Hematopoietic multipotent progenitor cell treated with erythropoietin and hydrocortisone succinate and interleukin-3 and kit ligand, for 15 days (in vitro differentiated cells): ENCODE results near the gene PSG4.
A peak's percentile ranks its signal among the peaks of the same experiment; 100 is the strongest.
"Not testable (repeated sequence)": the region's sequence is repeated elsewhere in the genome, so short reads cannot be mapped to it uniquely, and the experiment has no call there.

Experiments
- DNase-seq: peaks from one replicate; pipeline ENCODE4 v3.0.0-alpha.2; 2015; ENCODE audit warnings: low spot score

Gene PSG4

DNA sequence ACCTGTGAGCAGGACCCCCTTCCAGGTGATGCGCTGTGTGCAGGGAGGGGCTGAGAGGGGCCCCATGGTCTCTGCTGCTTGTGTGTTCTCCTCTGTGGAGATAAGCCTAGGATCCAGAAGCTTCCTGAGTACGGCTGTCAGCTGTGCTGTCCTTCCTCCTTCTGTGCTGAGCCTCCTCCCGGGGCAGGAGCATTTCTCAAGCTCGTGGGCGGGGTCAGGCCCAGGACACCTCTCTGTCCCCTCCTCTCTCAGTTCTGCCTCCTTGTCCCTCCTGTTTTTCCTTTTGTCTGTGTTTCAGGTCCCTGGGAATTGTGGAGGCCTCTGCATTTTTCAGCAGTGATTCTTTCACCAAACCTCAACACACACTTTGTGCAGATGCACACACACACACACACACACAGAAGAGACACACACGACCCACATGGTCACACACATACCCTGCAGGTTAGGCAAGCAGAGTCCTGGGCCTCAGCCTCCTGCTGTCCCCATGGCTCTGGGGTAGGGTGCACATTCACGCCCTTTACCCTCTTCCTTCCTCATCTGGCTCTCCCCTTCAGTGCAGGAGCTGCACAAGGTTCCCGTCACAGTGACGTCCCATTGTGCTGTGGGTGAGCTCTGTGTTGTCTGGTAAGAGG lies at the start of gene PSG4:
Gene PSG4 (minus strand): TSS at position 168 of the 635 bp plus-strand sequence. CDS start 102 bp downstream, at position 66.
- not testable (repeated sequence) for DNase-seq

DNA sequence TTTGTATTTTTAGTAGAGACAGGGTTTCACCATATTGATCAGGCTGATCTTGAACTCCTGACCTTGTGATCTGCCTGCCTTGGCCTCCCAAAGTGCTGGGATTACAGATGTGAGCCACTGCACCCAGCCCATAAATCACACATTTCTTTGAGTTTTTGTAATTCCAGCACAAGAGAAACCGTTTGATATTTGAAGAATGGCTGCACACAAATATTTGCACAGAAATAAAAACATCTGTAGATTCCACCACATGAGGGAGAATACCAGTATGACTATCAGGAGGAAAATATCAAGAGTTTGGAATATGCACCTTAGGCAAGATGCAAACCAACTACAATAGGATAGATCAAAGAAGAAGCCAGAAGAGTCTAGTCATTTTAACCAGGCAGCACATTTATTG lies 46.0 kb upstream of the PSG4 start:
- not testable (repeated sequence) for DNase-seq

GRCh38 chr19:43250296-43250695 lies 44.9 kb upstream of the PSG4 start:
- not testable (repeated sequence) for DNase-seq

GRCh38 chr19:43248635-43249002 lies 43.2 kb upstream of the PSG4 start:
- DNase-seq, result not testable (repeated sequence)

- DNase-seq, result not testable (repeated sequence)
These were observed 41.9 kb upstream of the PSG4 start for GRCh38 chr19:43247243-43247880.

DNA sequence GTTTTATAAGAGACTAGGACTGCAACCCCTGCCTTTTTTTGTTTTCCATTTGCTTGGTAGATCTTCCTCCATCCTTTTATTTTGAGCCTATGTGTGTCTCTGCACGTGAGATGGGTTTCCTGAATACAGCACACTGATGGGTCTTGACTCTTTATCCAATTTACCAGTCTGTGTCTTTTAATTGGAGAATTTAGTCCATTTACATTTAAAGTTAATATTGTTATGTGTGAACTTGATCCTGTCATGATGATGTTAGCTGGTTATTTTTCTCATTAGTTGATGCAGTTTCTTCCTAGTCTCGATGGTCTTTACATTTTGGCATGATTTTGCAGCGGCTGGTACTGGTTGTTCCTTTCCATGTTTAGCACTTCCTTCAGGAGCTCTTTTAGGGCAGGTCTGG lies 40.4 kb upstream of the PSG4 start:
- DNase-seq, result not testable (repeated sequence)

GRCh38 chr19:43242211-43242610 lies 36.8 kb upstream of the PSG4 start:
- not testable (repeated sequence) for DNase-seq

GRCh38 chr19:43238213-43238612 lies 32.8 kb upstream of the PSG4 start:
- DNase-seq, result not testable (repeated sequence)

- not testable (repeated sequence) for DNase-seq
These were observed 30.2 kb upstream of the PSG4 start for GRCh38 chr19:43235686-43236085.

GRCh38 chr19:43229315-43229714 lies 23.9 kb upstream of the PSG4 start:
- DNase-seq, result no peak

GRCh38 chr19:43228730-43229129 lies 23.3 kb upstream of the PSG4 start:
- not testable (repeated sequence) for DNase-seq

- DNase-seq, result not testable (repeated sequence)
These were observed 21.5 kb upstream of the PSG4 start for GRCh38 chr19:43226986-43227385.

DNA sequence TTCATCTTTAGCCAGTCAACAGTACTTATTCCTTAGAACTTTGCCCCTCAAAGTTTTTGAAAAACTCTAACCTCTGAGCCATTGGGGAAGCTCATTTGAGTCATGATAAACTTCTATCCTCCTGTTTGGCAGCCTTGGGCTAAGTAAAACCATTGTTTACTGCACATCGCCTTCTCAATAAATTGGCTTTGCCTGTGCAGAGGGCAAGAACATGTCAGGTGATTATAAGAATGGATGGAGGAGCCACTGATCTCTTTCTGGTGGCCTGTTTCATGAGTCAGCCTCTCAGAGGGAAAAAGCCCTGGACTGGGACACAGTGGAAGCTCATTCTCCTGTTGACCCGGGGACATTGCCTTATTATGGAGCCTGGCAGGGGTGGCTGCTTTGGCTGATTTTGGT lies 19.4 kb upstream of the PSG4 start:
- DNase-seq, result no peak

DNA sequence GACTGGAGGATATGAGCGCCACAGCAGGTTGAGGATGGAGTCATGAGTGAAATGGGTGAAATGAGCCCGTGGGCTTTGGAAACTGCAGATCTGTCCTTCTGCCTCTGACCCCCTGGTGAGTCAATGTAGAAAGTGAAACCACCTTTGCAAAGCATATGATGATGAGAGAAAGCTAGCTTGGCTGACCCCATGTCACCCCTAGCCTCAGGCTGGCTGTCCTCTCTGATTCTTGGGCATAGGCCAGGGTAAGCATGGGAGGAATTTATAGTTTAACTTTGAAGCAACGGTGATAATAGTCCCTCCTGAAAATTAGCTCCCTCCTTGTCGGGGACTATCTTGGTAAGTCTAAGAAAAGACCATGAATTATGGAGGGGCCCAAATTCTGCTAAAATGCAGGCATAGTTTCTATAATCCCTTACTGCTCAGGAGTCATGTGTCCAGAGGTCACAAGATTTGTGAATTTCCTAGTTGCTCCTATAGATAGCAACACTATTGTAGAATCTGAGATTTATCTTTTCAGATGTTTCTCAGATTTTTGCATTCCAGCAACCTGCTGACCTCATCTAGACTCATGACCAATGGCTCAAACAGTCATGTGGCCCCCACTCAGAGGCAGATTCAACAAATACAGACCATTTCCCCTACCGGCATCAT lies 18.9 kb upstream of the PSG4 start:
- DNase-seq, result not testable (repeated sequence)

- not testable (repeated sequence) for DNase-seq
These were observed 16.5 kb upstream of the PSG4 start for GRCh38 chr19:43221891-43222290.

GRCh38 chr19:43219136-43219535 lies 13.7 kb upstream of the PSG4 start:
- DNase-seq, result not testable (repeated sequence)

- not testable (repeated sequence) for DNase-seq
These were observed 10.4 kb upstream of the PSG4 start for GRCh38 chr19:43215881-43216280.

GRCh38 chr19:43207991-43208390 lies 2.6 kb upstream of the PSG4 start:
- DNase-seq, result no peak

DNA sequence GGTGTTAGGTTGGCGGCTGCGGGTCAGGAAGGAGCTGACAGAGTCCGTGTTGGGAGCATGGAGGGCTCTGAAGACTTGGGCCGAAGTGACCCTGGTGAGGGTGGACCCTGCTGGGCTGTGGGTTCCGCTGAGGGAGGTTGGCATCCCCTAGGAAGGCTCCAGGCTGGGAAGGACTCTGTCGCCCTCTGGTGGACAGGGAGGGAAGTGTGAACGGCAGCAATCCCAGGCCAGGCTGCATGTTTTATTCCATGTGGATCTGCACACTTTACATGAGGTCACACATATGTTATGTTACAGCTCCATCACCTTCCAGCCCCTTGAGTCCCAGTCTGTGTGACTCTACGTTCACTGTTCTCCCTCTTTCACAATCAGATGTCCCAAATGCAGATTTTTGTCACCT lies 1.7 kb upstream of the PSG4 start:
- peak; percentile 17 for DNase-seq

DNA sequence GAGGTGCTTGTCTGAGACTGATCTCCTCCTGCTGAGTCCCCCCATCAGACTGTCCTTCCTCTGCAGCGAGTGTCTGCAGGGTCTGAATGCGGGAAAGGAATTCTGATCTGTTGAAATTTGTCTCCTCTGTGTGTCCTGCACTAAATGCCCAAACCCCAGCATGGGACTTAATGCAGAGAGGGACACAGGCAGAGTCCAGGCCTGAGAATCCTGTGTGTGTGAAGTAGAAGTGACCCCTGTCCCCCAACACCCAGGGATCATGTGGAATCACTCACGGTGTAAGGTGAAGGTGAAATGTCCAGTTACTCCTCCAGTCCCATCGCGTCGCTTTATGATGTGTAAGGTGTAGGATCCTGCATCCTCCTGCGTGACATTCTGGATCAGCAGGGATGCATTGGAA lies 1.8 kb downstream of the PSG4 start:
- not testable (repeated sequence) for DNase-seq

DNA sequence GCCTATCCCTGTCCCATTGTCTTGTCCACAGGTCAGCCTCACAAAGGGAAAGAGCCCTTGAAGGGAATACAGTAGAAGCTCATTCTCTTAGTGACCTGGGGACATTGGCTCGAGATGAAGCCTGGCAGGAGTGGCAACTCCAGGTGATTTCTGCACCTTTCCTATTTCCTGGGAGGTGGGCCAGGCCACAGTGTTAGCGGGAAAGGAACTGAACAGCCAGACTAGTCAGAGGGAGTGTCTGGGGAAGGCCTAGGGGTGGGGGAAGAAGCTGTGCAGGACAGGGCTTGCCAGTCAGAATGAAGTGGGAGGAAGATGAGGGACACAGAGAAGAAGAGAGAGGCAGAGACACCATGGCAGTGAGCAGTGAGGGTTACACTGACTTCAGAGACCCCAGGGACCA lies 3.5 kb downstream of the PSG4 start:
- DNase-seq, result not testable (repeated sequence)

DNA sequence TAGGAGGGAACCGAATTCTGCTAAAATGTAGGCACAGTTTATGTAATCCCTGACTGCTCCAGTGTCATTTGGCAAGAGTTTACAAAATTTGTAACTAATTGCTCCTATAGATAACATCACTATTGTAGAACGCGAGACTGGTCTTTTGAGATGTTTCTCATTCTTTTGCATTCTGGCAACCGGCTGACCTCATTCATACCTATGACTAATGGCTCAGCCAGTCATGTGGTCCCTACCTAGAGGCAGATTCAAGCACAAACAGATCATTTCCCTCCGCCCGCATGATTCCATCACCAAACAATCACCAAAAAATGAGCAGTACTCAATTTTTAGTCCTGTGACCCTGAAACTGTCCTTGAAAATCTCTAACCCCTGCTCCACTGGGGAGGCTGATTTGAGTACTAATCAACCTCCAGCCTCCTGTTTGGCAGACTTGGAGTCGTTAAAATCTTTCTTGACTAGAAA lies 4.1 kb downstream of the PSG4 start:
- DNase-seq, result not testable (repeated sequence)
